PFSK-1 (cell line): ENCODE results near the gene ZCCHC14.

ENCODE experiments used
- FOXP2 ChIP-seq: optimal IDR thresholded peaks from 2 replicates; pipeline ENCODE3; 2011; ENCODE audit warnings: borderline replicate concordance, control low read depth, inconsistent platforms; ENCODE audit not compliant: insufficient read depth; ENCODE audit errors: extremely low read length, extremely low read depth
- TAF1 ChIP-seq: IDR thresholded peaks from 2 replicates; pipeline ENCODE4 v1.6.1; 2012; ENCODE audit warnings: low read length, control low read depth, borderline replicate concordance; ENCODE audit not compliant: insufficient read depth

- TF ChIP-seq TAF1 (no peak), FOXP2 (no peak)
Measured at GRCh38 chr16:87382023-87382785, 110.6 kb downstream of the ZCCHC14 start.
